SU-DHL-6 (cell line): Measurements from ENCODE around the gene MITF.

ENCODE experiments used
- H2AFZ ChIP-seq: fragments of 200-600 bp; sonication (generic); 2 replicates; pipeline ENCODE4 v1.6.1; 2014; ENCODE audit warnings: low read depth, mild to moderate bottlenecking, moderate library complexity, mixed read lengths, antibody characterized with exemption, low read length; ENCODE audit not compliant: severe bottlenecking
- H3F3A ChIP-seq: fragments of 200-600 bp; shearing (Covaris generic); 2 replicates; pipeline ENCODE4 v1.6.0; 2016; ENCODE audit warnings: antibody characterized with exemption, mild to moderate bottlenecking; ENCODE audit not compliant: insufficient read depth
- H3K27ac ChIP-seq: fragments of 200-600 bp; sonication (generic); 2 replicates; pipeline ENCODE4 v1.5.1; 2016; ENCODE audit warnings: low read depth, mild to moderate bottlenecking, low read length, moderate library complexity, mixed read lengths
- H3K27me3 ChIP-seq: fragments of 200-600 bp; sonication (generic), shearing (Covaris generic); 2 replicates; pipeline ENCODE4 v1.6.0; 2014; ENCODE audit warnings: mild to moderate bottlenecking, low read length
- H3K36me3 ChIP-seq: fragments of 200-600 bp; sonication (generic); 2 replicates; pipeline ENCODE4 v1.6.1; 2014; ENCODE audit warnings: mild to moderate bottlenecking, low read length, mixed read lengths
- H3K4me2 ChIP-seq: fragments of 300-600, 200-600 bp; shearing (Covaris generic), sonication (generic); 2 replicates; pipeline ENCODE4 v1.6.0; 2014; ENCODE audit warnings: low read length, low read depth, mild to moderate bottlenecking; ENCODE audit not compliant: poor library complexity, severe bottlenecking
- H3K4me3 ChIP-seq: fragments of 200-600 bp; sonication (generic); 2 replicates; pipeline ENCODE4 v1.5.1; 2014; ENCODE audit warnings: antibody characterized with exemption, low read length, mild to moderate bottlenecking, mixed read lengths; ENCODE audit not compliant: insufficient read depth, poor library complexity, severe bottlenecking
- H3K79me2 ChIP-seq: fragments of 200-600 bp; sonication (generic); 2 replicates; pipeline ENCODE4 v1.6.1; 2014; ENCODE audit warnings: mild to moderate bottlenecking, low read length, moderate library complexity; ENCODE audit not compliant: insufficient read depth
- H3K9ac ChIP-seq: fragments of 200-600 bp; sonication (generic); 2 replicates; pipeline ENCODE4 v1.7.0; 2014; ENCODE audit warnings: mild to moderate bottlenecking, low read length
- H3K9me2 ChIP-seq: fragments of 200-600 bp; sonication (generic); replicated peaks from 2 replicates; pipeline ENCODE4 v1.6.1; 2014; ENCODE audit warnings: low read length; ENCODE audit not compliant: insufficient read depth
- H3K9me3 ChIP-seq: fragments of 200-600 bp; sonication (generic); 2 replicates; pipeline ENCODE4 v1.6.1; 2014; ENCODE audit warnings: low read length, mixed read lengths; ENCODE audit not compliant: insufficient read depth
- H4K20me1 ChIP-seq: fragments of 200-600 bp; sonication (generic); 2 replicates; pipeline ENCODE4 v1.6.1; 2014; ENCODE audit warnings: low read depth, mild to moderate bottlenecking, antibody characterized with exemption, low read length, moderate library complexity, mixed read lengths
- EZH2phosphoT487 ChIP-seq: fragments of 200-600 bp; sonication (generic), shearing (Covaris generic); conservative IDR thresholded peaks from 2 replicates; pipeline ENCODE4 v1.6.1; 2018; ENCODE audit warnings: mild to moderate bottlenecking, antibody characterized with exemption, low read length, moderate library complexity, mixed read lengths
- TF ChIP-seq, protein P1 (sequence below): fragments of 200-600 bp; sonication (generic); IDR thresholded peaks from one replicate; pipeline ENCODE4 v1.5.1; 2017; ENCODE audit warnings: antibody characterized with exemption, mild to moderate bottlenecking, low read length, moderate library complexity; ENCODE audit not compliant: insufficient read depth, poor library complexity, severe bottlenecking

Gene MITF

DNA sequence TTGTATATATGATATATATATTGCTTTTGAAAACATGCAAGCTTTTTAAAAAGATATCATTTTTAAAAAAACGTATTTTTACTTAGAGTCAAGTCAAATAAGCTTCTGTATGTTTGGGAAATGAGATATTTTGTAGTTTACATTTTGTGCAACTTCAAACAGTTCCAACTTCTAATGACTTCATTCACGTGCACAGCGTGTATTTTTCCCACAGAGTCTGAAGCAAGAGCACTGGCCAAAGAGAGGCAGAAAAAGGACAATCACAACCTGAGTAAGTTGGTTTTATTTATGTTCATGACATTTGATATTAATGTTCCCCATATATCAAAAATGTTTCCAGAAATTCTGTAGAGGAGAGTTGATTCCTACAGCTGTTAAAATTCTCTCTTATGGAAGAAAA lies 212.4 kb downstream of the MITF start:
- Histone ChIP-seq H4K20me1 (no peaks in the 10 kb centered on the region), H3K79me2 (no peaks in the 10 kb centered on the region), H3K9me3 (no peaks in the 10 kb centered on the region), H2AFZ (no peak overlapping the region), H3K9me2 (no peaks in the 10 kb centered on the region), H3K9ac (no peak overlapping the region), H3K27me3 (no peaks in the 10 kb centered on the region), H3K27ac (no peak overlapping the region), H3F3A (no peaks in the 10 kb centered on the region), H3K36me3 (no peaks in the 10 kb centered on the region), H3K4me2 (no peak overlapping the region), H3K4me3 (no peak overlapping the region)
- TF ChIP-seq, protein P1, sequence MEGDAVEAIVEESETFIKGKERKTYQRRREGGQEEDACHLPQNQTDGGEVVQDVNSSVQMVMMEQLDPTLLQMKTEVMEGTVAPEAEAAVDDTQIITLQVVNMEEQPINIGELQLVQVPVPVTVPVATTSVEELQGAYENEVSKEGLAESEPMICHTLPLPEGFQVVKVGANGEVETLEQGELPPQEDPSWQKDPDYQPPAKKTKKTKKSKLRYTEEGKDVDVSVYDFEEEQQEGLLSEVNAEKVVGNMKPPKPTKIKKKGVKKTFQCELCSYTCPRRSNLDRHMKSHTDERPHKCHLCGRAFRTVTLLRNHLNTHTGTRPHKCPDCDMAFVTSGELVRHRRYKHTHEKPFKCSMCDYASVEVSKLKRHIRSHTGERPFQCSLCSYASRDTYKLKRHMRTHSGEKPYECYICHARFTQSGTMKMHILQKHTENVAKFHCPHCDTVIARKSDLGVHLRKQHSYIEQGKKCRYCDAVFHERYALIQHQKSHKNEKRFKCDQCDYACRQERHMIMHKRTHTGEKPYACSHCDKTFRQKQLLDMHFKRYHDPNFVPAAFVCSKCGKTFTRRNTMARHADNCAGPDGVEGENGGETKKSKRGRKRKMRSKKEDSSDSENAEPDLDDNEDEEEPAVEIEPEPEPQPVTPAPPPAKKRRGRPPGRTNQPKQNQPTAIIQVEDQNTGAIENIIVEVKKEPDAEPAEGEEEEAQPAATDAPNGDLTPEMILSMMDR = no peak
- no peak for TF ChIP-seq EZH2phosphoT487

DNA sequence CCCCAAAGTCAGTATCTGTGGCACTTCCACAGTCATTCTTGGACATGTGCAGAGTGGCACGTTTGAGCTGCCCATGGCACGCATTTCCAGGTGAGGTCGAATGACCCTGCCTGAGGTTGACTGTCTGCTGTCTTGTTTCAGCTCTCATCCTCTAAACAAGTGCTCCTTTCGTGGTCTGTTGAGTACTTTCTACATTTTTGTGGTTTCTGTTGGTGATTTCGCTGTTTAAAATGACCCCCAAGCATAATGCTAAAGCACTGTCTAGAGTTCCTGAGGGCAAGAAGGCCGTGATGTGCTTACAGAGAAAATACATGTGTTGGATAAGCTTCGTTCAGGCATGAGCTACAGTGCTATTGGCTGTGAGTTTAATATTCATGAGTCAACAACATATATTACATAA lies 220.3 kb downstream of the MITF start:
- H3K9me2 ChIP-seq = no peaks in the 10 kb centered on the region
- no peaks in the 10 kb centered on the region for H3K36me3 ChIP-seq
- H3K9ac ChIP-seq = no peak overlapping the region
- H3K27me3 ChIP-seq = no peaks in the 10 kb centered on the region
- H3K9me3 ChIP-seq = no peaks in the 10 kb centered on the region
- H4K20me1 ChIP-seq = no peaks in the 10 kb centered on the region
- H3K4me2 ChIP-seq = no peak overlapping the region
- TF ChIP-seq, protein P1 = no peak
- no peak for TF ChIP-seq EZH2phosphoT487
- H3K4me3 ChIP-seq = no peak overlapping the region
- H3F3A ChIP-seq = no peaks in the 10 kb centered on the region
- no peaks in the 10 kb centered on the region for H3K79me2 ChIP-seq
- H2AFZ ChIP-seq = no peak overlapping the region
- H3K27ac ChIP-seq = no peak overlapping the region

DNA sequence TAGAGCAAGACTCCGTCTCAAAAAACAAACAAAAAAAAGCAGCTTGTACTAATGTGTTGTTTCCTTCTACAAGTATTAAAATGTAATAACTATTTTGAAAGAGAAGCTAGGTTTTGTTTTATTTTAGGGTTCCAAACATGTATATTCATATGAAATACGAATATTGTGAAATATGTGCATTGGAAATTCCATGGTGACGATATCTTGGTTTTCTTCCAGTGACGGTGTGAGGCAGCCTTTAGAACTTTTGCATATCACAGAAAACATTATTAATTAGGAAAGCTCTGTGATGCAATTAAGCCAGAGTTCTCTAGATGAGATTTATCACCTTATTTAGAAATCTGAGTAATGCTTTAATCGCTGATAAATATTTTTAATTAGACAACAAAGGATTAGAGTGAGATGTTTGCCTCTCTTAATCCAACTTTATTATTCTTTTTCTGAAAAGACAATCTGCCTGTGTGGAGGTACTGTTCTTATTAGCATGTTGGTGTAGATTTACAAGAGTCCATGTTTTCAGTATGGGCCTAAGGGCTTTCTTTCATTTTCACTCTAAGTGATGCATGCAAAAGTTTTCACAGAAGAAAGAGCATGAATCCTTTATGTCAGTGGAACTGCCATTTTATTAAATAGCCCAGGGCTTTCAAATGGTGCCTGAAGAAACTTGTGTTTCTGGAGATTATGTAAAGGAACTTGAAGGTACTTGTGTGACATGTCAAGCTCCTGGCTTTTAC lies 222.6 kb downstream of the MITF start:
- Histone ChIP-seq H3K79me2 (no peaks in the 10 kb centered on the region), H3K4me2 (no peak overlapping the region), H3K4me3 (no peak overlapping the region), H3K9me3 (no peaks in the 10 kb centered on the region), H3K9me2 (no peaks in the 10 kb centered on the region), H3K9ac (no peak overlapping the region), H2AFZ (no peak overlapping the region), H3F3A (no peaks in the 10 kb centered on the region), H3K27me3 (no peaks in the 10 kb centered on the region), H3K27ac (no peak overlapping the region), H4K20me1 (no peaks in the 10 kb centered on the region), H3K36me3 (no peaks in the 10 kb centered on the region)
- TF ChIP-seq, protein P1 = no peak
- TF ChIP-seq EZH2phosphoT487 = no peak
